Measurements from ENCODE around the gene DAZAP1. TPM values are rescaled to one million over a fixed set of nuclear protein-coding genes. Genes with fewer than 3 reads are reported as not detected.

DAZAP1 gene
- total and polyA plus RNA-seq, 4 donors: 5.4 to 45.0 (median 29.7) TPM

GRCh38 chr19:1451916-1452801 lies 44.8 kb downstream of the DAZAP1 start:
- Histone ChIP-seq H3K36me3 (ENCODE audit: control insufficient read depth in 4 of 4, insufficient read depth in 3 of 4, low read depth in 1 of 4, low read length in 3 of 4) (peaks cover 0 to 1% (median 0%) of the 10 kb centered on the region in 4 donors), H3K27ac (ENCODE audit: low read depth in 1 of 2, low read length in 2 of 2) (no peak overlapping the region), H3K4me3 (ENCODE audit: low read depth in 1 of 3, low read length in 3 of 3) (no peak overlapping the region), H3K27me3 (ENCODE audit: control insufficient read depth in 4 of 4, insufficient read depth in 4 of 4, low read length in 3 of 4) (peaks cover 17 to 26% (median 20%) of the 10 kb centered on the region in 4 donors), H3K9me3 (ENCODE audit: control insufficient read depth in 4 of 4, low read length in 3 of 4) (no peaks in the 10 kb centered on the region), H3K4me1 (ENCODE audit: control insufficient read depth in 4 of 4, insufficient read depth in 4 of 4, low read length in 3 of 4) (peaks cover 0 to 23% (median 2%) of the 10 kb centered on the region in 4 donors), H3K9ac (ENCODE audit: low read depth in 1 of 2, low read length in 2 of 2) (no peak overlapping the region)
- DNase-seq (ENCODE audit: low spot score): no peak
- WGBS: 35% methylated on average over 39 of the region's 39 CpGs
- no peak for TF ChIP-seq REST (IDR thresholded peaks at IDR 0.05)
- no peak for TF ChIP-seq FOXA2 (IDR thresholded peaks at IDR 0.05)
- TF ChIP-seq ATF3 (IDR thresholded peaks at IDR 0.05): no peak
- TF ChIP-seq SP1 (IDR thresholded peaks at IDR 0.05): no peak
- no peak for TF ChIP-seq HNF4G (IDR thresholded peaks at IDR 0.05)

GRCh38 chr19:1452802-1453524 lies 45.6 kb downstream of the DAZAP1 start:
- no peak for TF ChIP-seq SP1 (IDR thresholded peaks at IDR 0.05)
- H3K4me1 ChIP-seq (ENCODE audit: control insufficient read depth in 4 of 4, insufficient read depth in 4 of 4, low read length in 3 of 4): peaks cover 0 to 23% (median 2%) of the 10 kb centered on the region in 4 donors
- H3K27ac ChIP-seq (ENCODE audit: low read depth in 1 of 2, low read length in 2 of 2): no peak overlapping the region
- H3K9me3 ChIP-seq (ENCODE audit: control insufficient read depth in 4 of 4, low read length in 3 of 4): no peaks in the 10 kb centered on the region
- 50% methylated on average over 30 of the region's 30 CpGs for WGBS
- peaks cover 0 to 1% (median 0%) of the 10 kb centered on the region in 4 donors for H3K36me3 ChIP-seq (ENCODE audit: control insufficient read depth in 4 of 4, insufficient read depth in 3 of 4, low read depth in 1 of 4, low read length in 3 of 4)
- H3K4me3 ChIP-seq (ENCODE audit: low read depth in 1 of 3, low read length in 3 of 3): no peak overlapping the region
- no peak overlapping the region for H3K9ac ChIP-seq (ENCODE audit: low read depth in 1 of 2, low read length in 2 of 2)
- DNase-seq (ENCODE audit: low spot score): no peak
- peaks cover 12 to 24% (median 18%) of the 10 kb centered on the region in 4 donors for H3K27me3 ChIP-seq (ENCODE audit: control insufficient read depth in 4 of 4, insufficient read depth in 4 of 4, low read length in 3 of 4)

GRCh38 chr19:1453525-1454364 lies 46.4 kb downstream of the DAZAP1 start:
- H3K27me3 ChIP-seq (ENCODE audit: control insufficient read depth in 4 of 4, insufficient read depth in 4 of 4, low read length in 3 of 4): peaks cover 10 to 24% (median 16%) of the 10 kb centered on the region in 4 donors
- DNase-seq (ENCODE audit: low spot score): no peak
- peaks cover 0 to 23% (median 2%) of the 10 kb centered on the region in 4 donors for H3K4me1 ChIP-seq (ENCODE audit: control insufficient read depth in 4 of 4, insufficient read depth in 4 of 4, low read length in 3 of 4)

More at GRCh38 chr19:1453525-1454364, 46.4 kb downstream of the DAZAP1 start:
- Histone ChIP-seq H3K9me3 (ENCODE audit: control insufficient read depth in 4 of 4, low read length in 3 of 4) (no peaks in the 10 kb centered on the region), H3K27ac (ENCODE audit: low read depth in 1 of 2, low read length in 2 of 2) (no peak overlapping the region), H3K36me3 (ENCODE audit: control insufficient read depth in 4 of 4, insufficient read depth in 3 of 4, low read depth in 1 of 4, low read length in 3 of 4) (peaks cover 0 to 1% (median 0%) of the 10 kb centered on the region in 4 donors), H3K4me3 (ENCODE audit: low read depth in 1 of 3, low read length in 3 of 3) (no peak overlapping the region), H3K9ac (ENCODE audit: low read depth in 1 of 2, low read length in 2 of 2) (no peak overlapping the region)
- TF ChIP-seq TAF1 (conservative IDR thresholded peaks at IDR 0.05) (no peak), REST (IDR thresholded peaks at IDR 0.05) (no peak), RXRA (IDR thresholded peaks at IDR 0.05) (no peak), HNF4G (IDR thresholded peaks at IDR 0.05) (no peak)
- WGBS: 27% methylated on average over 33 of the region's 33 CpGs
